Peyer's patch (tissue), 4 donors: ENCODE measurements around the gene GRHL3. TPM values are rescaled to one million over a fixed set of nuclear protein-coding genes. Genes with fewer than 3 reads are reported as not detected.

Source experiments
- DNase-seq, 3 donors: peaks; one replicate each; pipeline ENCODE4 v3.0.0-alpha.2; 2017 to 2019
- H3K27ac ChIP-seq, 4 donors: fragments of 200-600 bp; sonication (generic); one replicate each; pipeline ENCODE4 v1.5.1; 2016 to 2019
- H3K27me3 ChIP-seq, 2 donors: fragments of 200-600 bp; sonication (generic); one replicate each; pipeline ENCODE4 v1.5.1; 2019
- H3K36me3 ChIP-seq, 3 donors: fragments of 200-600 bp; sonication (generic); one replicate each; pipeline ENCODE4 v1.5.1; 2016 to 2019
- H3K4me1 ChIP-seq, 4 donors: fragments of 200-600 bp; sonication (generic); one replicate each; pipeline ENCODE4 v1.5.1; 2016 to 2019
- H3K4me3 ChIP-seq, 4 donors: fragments of 200-600 bp; sonication (generic); 1 replicate in 3 of 4; 2 replicates in 1 of 4; pipeline ENCODE4 v1.5.1; 2016 to 2019; ENCODE audit warnings: mild to moderate bottlenecking in 1 of 4
- H3K9me3 ChIP-seq, 4 donors: fragments of 200-600 bp; sonication (generic); one replicate each; pipeline ENCODE4 v1.5.1; 2016 to 2019; ENCODE audit warnings: mild to moderate bottlenecking in 1 of 4
- POLR2A ChIP-seq, 2 donors: fragments of 450-650 bp; IDR thresholded peaks; one replicate each; pipeline ENCODE4 v1.5.1; 2017; ENCODE audit warnings: antibody characterized with exemption in 2 of 2, mild to moderate bottlenecking in 2 of 2, moderate library complexity in 2 of 2
- total RNA-seq, 4 donors: library from RNA; depleted of rRNA; stranded (reverse); fragments of >200 nt; gene quantifications; one replicate each; pipeline ENCODE4 v1.1.0, GENCODE V29; 2016
- TF ChIP-seq, protein P1 (sequence below), 6 experiments: fragments of 450-650 bp in 4 of 6; fragments of 200-600 bp in 2 of 6; sonication (generic) in 1 of 6; IDR thresholded peaks; one replicate each; pipeline ENCODE4 v1.5.1; 2017 to 2019; ENCODE audit warnings: antibody characterized with exemption in 6 of 6, mild to moderate bottlenecking in 3 of 6, moderate library complexity in 1 of 6

The GRHL3 gene
- total RNA-seq, 4 donors from 2014 or later = 0.35 to 1.1 (median 0.66) TPM; not detected in 1

DNA sequence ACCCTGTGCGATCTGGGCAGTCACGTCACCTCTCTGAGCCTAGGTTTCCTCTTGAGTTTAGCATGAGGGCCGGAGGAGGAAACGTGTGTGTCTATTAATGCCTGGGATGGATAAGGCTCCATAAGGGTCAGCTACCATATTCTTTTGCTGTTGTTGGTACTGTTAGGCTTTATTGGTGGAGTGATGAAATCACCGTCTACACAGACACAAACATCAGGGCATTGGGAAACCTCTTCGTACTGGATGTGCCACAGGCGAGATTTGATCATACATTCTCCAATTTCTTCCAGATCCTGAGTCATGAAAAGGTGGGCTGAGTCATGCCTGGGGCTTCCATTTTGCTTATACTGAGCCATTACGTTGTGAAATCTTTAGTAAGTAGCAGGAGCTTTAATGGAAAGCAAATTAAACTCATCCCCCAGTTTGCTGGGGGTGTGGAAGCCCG is 24.9 kb upstream of the GRHL3 start:
- no peak overlapping the region for H3K4me3 ChIP-seq
- peaks cover 0 to 16% (median 2%) of the 10 kb centered on the region in 4 donors for H3K4me1 ChIP-seq
- no peak for TF ChIP-seq POLR2A (IDR thresholded peaks at IDR 0.05)
- TF ChIP-seq, protein P1, sequence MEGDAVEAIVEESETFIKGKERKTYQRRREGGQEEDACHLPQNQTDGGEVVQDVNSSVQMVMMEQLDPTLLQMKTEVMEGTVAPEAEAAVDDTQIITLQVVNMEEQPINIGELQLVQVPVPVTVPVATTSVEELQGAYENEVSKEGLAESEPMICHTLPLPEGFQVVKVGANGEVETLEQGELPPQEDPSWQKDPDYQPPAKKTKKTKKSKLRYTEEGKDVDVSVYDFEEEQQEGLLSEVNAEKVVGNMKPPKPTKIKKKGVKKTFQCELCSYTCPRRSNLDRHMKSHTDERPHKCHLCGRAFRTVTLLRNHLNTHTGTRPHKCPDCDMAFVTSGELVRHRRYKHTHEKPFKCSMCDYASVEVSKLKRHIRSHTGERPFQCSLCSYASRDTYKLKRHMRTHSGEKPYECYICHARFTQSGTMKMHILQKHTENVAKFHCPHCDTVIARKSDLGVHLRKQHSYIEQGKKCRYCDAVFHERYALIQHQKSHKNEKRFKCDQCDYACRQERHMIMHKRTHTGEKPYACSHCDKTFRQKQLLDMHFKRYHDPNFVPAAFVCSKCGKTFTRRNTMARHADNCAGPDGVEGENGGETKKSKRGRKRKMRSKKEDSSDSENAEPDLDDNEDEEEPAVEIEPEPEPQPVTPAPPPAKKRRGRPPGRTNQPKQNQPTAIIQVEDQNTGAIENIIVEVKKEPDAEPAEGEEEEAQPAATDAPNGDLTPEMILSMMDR (IDR thresholded peaks at IDR 0.05) = no peak
- peak overlapping the region; percentile 0 to 67 (median 56) for H3K27ac ChIP-seq
- H3K36me3 ChIP-seq = no peaks in the 10 kb centered on the region
- DNase-seq = peak in 2 of 3 donors; percentile 28 to 59
- no peaks in the 10 kb centered on the region for H3K9me3 ChIP-seq
- H3K27me3 ChIP-seq = no peaks in the 10 kb centered on the region

DNA sequence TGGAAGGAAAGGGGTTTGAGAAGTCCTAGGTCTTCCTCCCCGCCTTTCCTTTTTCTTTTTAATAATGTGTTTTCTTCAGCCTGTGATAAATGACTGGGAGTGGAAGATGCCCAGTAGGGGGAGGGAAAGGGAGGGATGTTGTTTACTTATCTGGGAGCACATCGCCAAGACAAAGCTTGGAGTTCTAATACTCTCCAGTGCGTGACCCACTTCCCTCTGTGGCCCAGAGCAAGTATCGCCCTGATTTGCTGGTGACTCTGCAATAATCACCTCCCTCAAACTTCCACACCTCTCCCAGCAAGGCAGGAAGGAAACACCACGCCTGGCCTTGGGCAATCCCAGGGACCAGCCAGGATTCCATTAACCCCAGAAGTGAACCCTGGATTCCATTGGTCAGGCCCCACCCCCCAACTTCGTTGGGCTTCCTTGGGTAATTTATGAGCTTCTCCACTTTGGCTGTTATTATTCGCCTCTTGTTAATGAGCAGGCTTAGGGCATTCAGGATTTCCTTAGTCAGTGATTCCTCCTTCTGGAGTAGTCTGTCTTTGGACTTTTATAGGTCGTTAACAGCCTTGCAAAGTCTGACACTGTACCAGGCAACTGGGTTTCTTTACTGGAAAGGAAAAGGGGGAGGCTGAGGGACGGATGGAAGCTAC is 24.3 kb upstream of the GRHL3 start:
- Histone ChIP-seq H3K4me1 (peaks cover 0 to 16% (median 2%) of the 10 kb centered on the region in 4 donors), H3K27ac (peak overlapping the region; percentile 0 to 67 (median 56)), H3K4me3 (no peak overlapping the region), H3K27me3 (no peaks in the 10 kb centered on the region), H3K36me3 (no peaks in the 10 kb centered on the region), H3K9me3 (no peaks in the 10 kb centered on the region)
- DNase-seq = peak in 2 of 3 donors; percentile 76 to 82
- TF ChIP-seq, protein P1 (IDR thresholded peaks at IDR 0.05) = peak in 3 of 6 experiments; percentile 23 to 33 (median 27)
- TF ChIP-seq POLR2A (IDR thresholded peaks at IDR 0.05) = no peak

DNA sequence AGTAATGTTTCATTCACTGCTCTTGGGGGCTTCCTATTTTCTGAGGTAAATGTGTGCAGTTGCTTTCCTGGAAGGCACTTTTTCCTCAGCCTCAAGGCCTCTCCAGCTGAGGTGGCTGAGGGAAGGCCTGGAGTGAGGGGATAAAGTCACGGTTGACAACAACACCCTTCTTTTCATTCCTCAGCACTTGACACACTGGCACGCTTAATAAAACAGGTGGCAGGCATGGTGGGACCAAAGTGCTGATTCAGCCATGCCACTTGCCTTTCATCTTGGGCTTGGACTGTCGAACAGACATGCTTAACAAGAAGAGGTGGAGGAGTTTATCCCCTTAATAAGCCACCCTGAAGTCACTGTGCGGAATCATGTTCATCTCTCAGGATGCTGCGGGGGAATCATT is 23.6 kb upstream of the GRHL3 start:
- H3K27me3 ChIP-seq = no peaks in the 10 kb centered on the region
- peak overlapping the region in 3 of 4 donors; percentile 48 to 67 (median 64) for H3K27ac ChIP-seq
- no peaks in the 10 kb centered on the region for H3K36me3 ChIP-seq
- H3K4me1 ChIP-seq = peaks cover 0 to 16% (median 2%) of the 10 kb centered on the region in 4 donors
- H3K9me3 ChIP-seq = no peaks in the 10 kb centered on the region
- DNase-seq = peak in 1 of 3 donors; percentile 10
- H3K4me3 ChIP-seq = no peak overlapping the region
- TF ChIP-seq, protein P1 (IDR thresholded peaks at IDR 0.05) = no peak
- TF ChIP-seq POLR2A (IDR thresholded peaks at IDR 0.05) = no peak

DNA sequence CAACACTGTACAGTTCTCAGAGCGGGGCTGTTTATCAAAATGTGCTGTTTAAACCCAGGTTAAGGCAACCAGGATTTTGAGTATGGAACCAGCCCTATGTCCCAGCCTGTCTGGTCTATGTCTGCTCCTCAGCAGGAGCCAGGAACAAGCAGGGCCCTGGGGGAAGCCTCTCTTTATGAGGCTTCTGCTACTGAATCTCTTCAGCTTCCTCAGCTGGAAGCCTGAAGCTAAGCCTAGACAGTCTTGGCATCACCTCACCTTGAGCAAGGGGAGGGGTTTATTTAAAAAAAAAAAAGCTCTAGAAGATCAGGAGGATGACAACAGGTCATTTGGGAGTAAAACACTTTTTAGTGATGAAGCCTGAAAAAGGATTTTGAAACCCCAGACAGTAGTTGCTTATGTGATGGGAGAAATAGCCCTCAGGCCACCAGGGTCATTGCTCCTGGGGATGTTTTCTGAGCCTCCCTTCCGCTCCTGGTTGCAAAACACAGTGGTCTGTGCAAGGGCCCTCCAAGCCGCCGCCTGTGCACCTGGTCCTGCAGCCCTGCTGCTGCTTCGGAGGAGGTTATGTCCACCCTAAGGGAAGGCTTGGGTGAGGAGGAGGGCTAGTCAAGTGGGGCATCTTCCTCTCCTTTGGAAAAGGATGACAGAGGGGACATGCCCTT is 21.8 kb upstream of the GRHL3 start:
- no peaks in the 10 kb centered on the region for H3K36me3 ChIP-seq
- no peak overlapping the region for H3K4me3 ChIP-seq
- H3K27ac ChIP-seq = no peak overlapping the region
- TF ChIP-seq, protein P1 (IDR thresholded peaks at IDR 0.05) = no peak
- TF ChIP-seq POLR2A (IDR thresholded peaks at IDR 0.05) = no peak
- peaks cover 0 to 23% (median 2%) of the 10 kb centered on the region in 4 donors for H3K4me1 ChIP-seq
- DNase-seq = peak in 1 of 3 donors; percentile 12
- H3K9me3 ChIP-seq = no peaks in the 10 kb centered on the region
- no peaks in the 10 kb centered on the region for H3K27me3 ChIP-seq

DNA sequence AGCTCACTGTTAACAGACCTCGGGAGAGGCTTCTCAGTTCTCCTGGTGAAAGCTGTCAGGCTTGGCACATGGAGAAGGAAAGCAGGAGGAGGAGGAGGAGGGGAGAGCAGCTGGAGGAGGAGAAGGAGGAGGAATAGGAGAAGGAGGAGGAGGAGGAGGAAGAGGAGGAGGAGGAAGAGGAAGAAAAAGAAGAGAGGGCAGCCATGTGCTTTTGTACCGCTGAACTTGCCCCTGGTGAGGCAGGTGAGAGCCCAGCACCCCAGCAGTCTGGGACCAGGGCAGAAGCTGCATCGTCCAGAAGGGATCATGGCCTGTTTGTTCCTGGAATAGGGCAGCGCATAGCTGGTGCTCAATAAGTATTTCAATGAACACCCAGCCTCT is 21.3 kb upstream of the GRHL3 start:
- H3K9me3 ChIP-seq = no peaks in the 10 kb centered on the region
- no peaks in the 10 kb centered on the region for H3K36me3 ChIP-seq
- H3K4me1 ChIP-seq = peaks cover 0 to 23% (median 2%) of the 10 kb centered on the region in 4 donors
- TF ChIP-seq, protein P1 (IDR thresholded peaks at IDR 0.05) = no peak
- no peak for TF ChIP-seq POLR2A (IDR thresholded peaks at IDR 0.05)
- H3K4me3 ChIP-seq = no peak overlapping the region
- H3K27ac ChIP-seq = no peak overlapping the region
- no peaks in the 10 kb centered on the region for H3K27me3 ChIP-seq
- peak in 1 of 3 donors; percentile 15 for DNase-seq
